ENCODE measurements around the gene SHCBP1L.

Gene SHCBP1L

DNA sequence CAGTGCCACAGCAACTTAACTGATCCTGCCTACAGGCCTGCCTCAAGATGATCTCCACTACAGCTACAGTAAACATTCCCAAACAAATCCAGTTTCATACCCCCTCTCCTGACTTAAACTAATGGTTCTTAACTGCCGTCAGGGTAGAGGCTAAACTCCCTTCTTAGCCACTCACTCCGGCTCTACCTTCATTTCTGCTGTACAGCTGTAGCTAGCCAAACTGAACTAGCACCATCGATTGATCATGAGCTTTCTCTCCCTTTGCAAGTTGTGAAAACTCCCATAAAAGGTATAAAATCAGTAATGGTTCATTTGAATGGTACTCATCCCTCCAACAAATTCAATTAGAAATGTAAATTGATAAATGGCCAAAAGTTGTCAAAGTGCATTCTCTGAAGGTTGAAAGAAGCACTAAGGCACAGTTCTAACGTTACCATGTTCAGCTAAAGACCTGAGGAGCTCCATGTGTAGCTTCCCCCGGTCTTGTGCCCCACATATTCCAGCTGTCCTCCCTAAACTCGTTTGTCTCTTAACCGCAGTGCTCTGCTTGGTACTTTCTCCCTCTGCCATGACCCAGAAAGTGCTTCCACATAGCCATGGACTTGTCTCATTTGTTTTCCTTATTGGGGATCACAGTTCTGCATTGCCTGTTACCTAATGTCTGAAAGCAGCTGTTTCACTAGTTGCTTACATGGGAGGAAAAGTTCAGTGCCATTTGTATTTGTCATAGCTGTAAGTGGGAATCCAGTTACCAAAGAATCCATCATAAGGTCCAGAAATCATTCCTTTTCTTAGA lies 64.0 kb downstream of the SHCBP1L start:
- Histone ChIP-seq H3K36me3 (ENCODE audit: insufficient read depth, low read length) (peaks cover 61% of the 10 kb centered on the region), H3K79me2 (ENCODE audit: insufficient read depth, low read length) (0 out of 2 replicates have a peak, but pooled peaks cover 2% of the 10 kb centered on the region), H3K4me3 (ENCODE audit: low read depth in 1 of 2, low read length in 2 of 2) (no peak overlapping the region), H3K9me3 (ENCODE audit: insufficient read depth, low read length, severe bottlenecking) (no peaks in the 10 kb centered on the region), H4K20me1 (ENCODE audit: insufficient read depth, low read length) (peaks cover 14% of the 10 kb centered on the region; the same call in 1 of the 2 replicates), H3K4me1 (ENCODE audit: insufficient read depth, low read length) (peaks cover 49% of the 10 kb centered on the region), H3K27ac (ENCODE audit: low read length) (peak overlapping the region; percentile 84), H3K27me3 (ENCODE audit: insufficient read depth, low read length, poor library complexity) (no peaks in the 10 kb centered on the region), H3K4me2 (ENCODE audit: insufficient read depth, low read length) (no peak overlapping the region), H2AFZ (ENCODE audit: low read depth, low read length) (no peak overlapping the region), H3K9ac (ENCODE audit: low read depth, low read length) (peak overlapping the region; percentile 37; the same call in 1 of the 2 replicates)
- ATAC-seq (ENCODE audit: insufficient read depth, low read depth) (no peak), DNase-seq (no peak)
- no peak for TF ChIP-seq CTCF (IDR thresholded peaks at IDR 0.05; ENCODE audit: borderline replicate concordance, extremely low read depth, low read length, poor library complexity, severe bottlenecking)
- no peak for TF ChIP-seq EZH2 (IDR thresholded peaks at IDR 0.05; ENCODE audit: borderline replicate concordance, low read depth, low read length, severe bottlenecking)

- Histone ChIP-seq H3K9ac (ENCODE audit: low read depth, low read length) (no peak overlapping the region), H3K4me3 (ENCODE audit: low read depth in 1 of 2, low read length in 2 of 2) (no peak overlapping the region), H3K4me2 (ENCODE audit: insufficient read depth, low read length) (no peak overlapping the region), H3K36me3 (ENCODE audit: insufficient read depth, low read length) (peaks cover 79% of the 10 kb centered on the region), H3K27ac (ENCODE audit: low read length) (no peak overlapping the region), H3K4me1 (ENCODE audit: insufficient read depth, low read length) (peaks cover 49% of the 10 kb centered on the region), H3K79me2 (ENCODE audit: insufficient read depth, low read length) (peaks cover 2% of the 10 kb centered on the region; the same call in 1 of the 2 replicates), H2AFZ (ENCODE audit: low read depth, low read length) (no peak overlapping the region), H4K20me1 (ENCODE audit: insufficient read depth, low read length) (peaks cover 17% of the 10 kb centered on the region; the same call in 1 of the 2 replicates), H3K27me3 (ENCODE audit: insufficient read depth, low read length, poor library complexity) (no peaks in the 10 kb centered on the region), H3K9me3 (ENCODE audit: insufficient read depth, low read length, severe bottlenecking) (no peaks in the 10 kb centered on the region)
- no peak for TF ChIP-seq CTCF (IDR thresholded peaks at IDR 0.05; ENCODE audit: borderline replicate concordance, extremely low read depth, low read length, poor library complexity, severe bottlenecking)
- TF ChIP-seq EZH2 (IDR thresholded peaks at IDR 0.05; ENCODE audit: borderline replicate concordance, low read depth, low read length, severe bottlenecking) = no peak
- ATAC-seq (ENCODE audit: insufficient read depth, low read depth) = no peak
- no peak for DNase-seq
Observed at GRCh38 chr1:182886985-182887384, 66.0 kb downstream of the SHCBP1L start.

- Histone ChIP-seq H3K4me1 (ENCODE audit: insufficient read depth, low read length) (peaks cover 49% of the 10 kb centered on the region), H2AFZ (ENCODE audit: low read depth, low read length) (no peak overlapping the region), H3K4me3 (ENCODE audit: low read depth in 1 of 2, low read length in 2 of 2) (no peak overlapping the region), H3K36me3 (ENCODE audit: insufficient read depth, low read length) (peaks cover 87% of the 10 kb centered on the region), H3K4me2 (ENCODE audit: insufficient read depth, low read length) (no peak overlapping the region), H3K9ac (ENCODE audit: low read depth, low read length) (no peak overlapping the region), H3K9me3 (ENCODE audit: insufficient read depth, low read length, severe bottlenecking) (no peaks in the 10 kb centered on the region), H3K27ac (ENCODE audit: low read length) (no peak overlapping the region), H3K27me3 (ENCODE audit: insufficient read depth, low read length, poor library complexity) (no peaks in the 10 kb centered on the region), H4K20me1 (ENCODE audit: insufficient read depth, low read length) (peaks cover 23% of the 10 kb centered on the region; the same call in 1 of the 2 replicates), H3K79me2 (ENCODE audit: insufficient read depth, low read length) (peaks cover 2% of the 10 kb centered on the region; the same call in 1 of the 2 replicates)
- DNase-seq = no peak
- ATAC-seq (ENCODE audit: insufficient read depth, low read depth) = no peak
- TF ChIP-seq CTCF (IDR thresholded peaks at IDR 0.05; ENCODE audit: borderline replicate concordance, extremely low read depth, low read length, poor library complexity, severe bottlenecking) (no peak), EZH2 (IDR thresholded peaks at IDR 0.05; ENCODE audit: borderline replicate concordance, low read depth, low read length, severe bottlenecking) (no peak)
Observed at GRCh38 chr1:182885591-182885990, 67.4 kb downstream of the SHCBP1L start.
